Measurements from ENCODE around the gene TP53BP2.
"Not testable (repeated sequence)": the region's sequence is repeated elsewhere in the genome, so short reads cannot be mapped to it uniquely, and the experiment has no call there.

TP53BP2 gene

GRCh38 chr1:223852337-223852736, 6.6 kb upstream of the TP53BP2 start:
- no peak for DNase-seq

GRCh38 chr1:223849352-223850254, 3.9 kb upstream of the TP53BP2 start:
- DNase-seq: no peak

- no peak for DNase-seq
Measured at GRCh38 chr1:223848536-223848935, 2.8 kb upstream of the TP53BP2 start.

- DNase-seq: no peak
Measured at GRCh38 chr1:223847781-223848345, 2.1 kb upstream of the TP53BP2 start.

GRCh38 chr1:223845037-223845809, 524 bp downstream of the TP53BP2 start:
- peak; percentile 55 for DNase-seq

- no peak for DNase-seq
Measured at GRCh38 chr1:223844787-223845036, 1.0 kb downstream of the TP53BP2 start.

- DNase-seq: peak; percentile 15
Measured at GRCh38 chr1:223843934-223844786, 1.6 kb downstream of the TP53BP2 start.

GRCh38 chr1:223842784-223843183, 3.0 kb downstream of the TP53BP2 start:
- no peak for DNase-seq

GRCh38 chr1:223841977-223842623, 3.6 kb downstream of the TP53BP2 start:
- DNase-seq: not testable (repeated sequence)

GRCh38 chr1:223840254-223840653, 5.5 kb downstream of the TP53BP2 start:
- DNase-seq: peak; percentile 11

- no peak for DNase-seq
Measured at GRCh38 chr1:223838125-223838854, 7.5 kb downstream of the TP53BP2 start.

GRCh38 chr1:223837687-223838086, 8.1 kb downstream of the TP53BP2 start:
- no peak for DNase-seq

GRCh38 chr1:223837206-223837605, 8.5 kb downstream of the TP53BP2 start:
- peak; percentile 14 for DNase-seq

- DNase-seq: no peak
Measured at GRCh38 chr1:223836586-223836985, 9.2 kb downstream of the TP53BP2 start.

- DNase-seq: no peak
Measured at GRCh38 chr1:223835754-223836153, 10.0 kb downstream of the TP53BP2 start.

- peak; percentile 62 for DNase-seq
Measured at GRCh38 chr1:223834660-223835263, 11.0 kb downstream of the TP53BP2 start.

GRCh38 chr1:223833948-223834347, 11.8 kb downstream of the TP53BP2 start:
- DNase-seq: no peak

- DNase-seq: no peak
Measured at GRCh38 chr1:223832637-223832943, 13.2 kb downstream of the TP53BP2 start.

- peak; percentile 65 for DNase-seq
Measured at GRCh38 chr1:223831755-223832636, 13.8 kb downstream of the TP53BP2 start.

- no peak for DNase-seq
Measured at GRCh38 chr1:223829678-223830077, 16.1 kb downstream of the TP53BP2 start.
